HG03354 (cell line): ENCODE results near the gene SLC38A10.

Experiments used
- ATAC-seq: cut with Tn5 transposase; IDR thresholded peaks from one replicate; pipeline ENCODE4 v1.9.1; 2021; ENCODE audit warnings: mild to moderate bottlenecking; ENCODE audit not compliant: unreplicated experiment, poor library complexity, severe bottlenecking

SLC38A10 gene

GRCh38 chr17:81200201-81200600, 94.9 kb downstream of the SLC38A10 start:
- no peak for ATAC-seq

- no peak for ATAC-seq
Measured at GRCh38 chr17:81199482-81199830, 95.7 kb downstream of the SLC38A10 start.

- ATAC-seq = no peak
Measured at GRCh38 chr17:81198826-81199481, 96.2 kb downstream of the SLC38A10 start.

- no peak for ATAC-seq
Measured at GRCh38 chr17:81197831-81198490, 97.1 kb downstream of the SLC38A10 start.

GRCh38 chr17:81197409-81197795, 97.7 kb downstream of the SLC38A10 start:
- ATAC-seq = no peak

- no peak for ATAC-seq
Measured at GRCh38 chr17:81196505-81197408, 98.3 kb downstream of the SLC38A10 start.

- no peak for ATAC-seq
Measured at GRCh38 chr17:81195941-81196495, 99.1 kb downstream of the SLC38A10 start.
